Activated CD4-positive, alpha-beta T cell treated with anti-CD3 and anti-CD28 coated beads, Interleukin-2, amount 10 ng/mL, durations not matched to agents 7 days and 5 days (primary cell): ENCODE data around the gene TMEM109. TPM values are rescaled to one million over a fixed set of nuclear protein-coding genes. Genes with fewer than 3 reads are reported as not detected.
A peak's percentile ranks its signal among the peaks of the same experiment; 100 is the strongest.

Experiments used
- CTCF ChIA-PET: fragments of 350-600 bp; sonication (Branson Sonifier 250); formaldehyde crosslinking; loops from one replicate; lab custom pipeline; 2021; ENCODE audit warnings: antibody characterized with exemption; lab: Charles Lee
- POLR2A ChIA-PET: fragments of 350-600 bp; sonication (Branson Sonifier 250); formaldehyde crosslinking; loops from one replicate; lab custom pipeline; 2021; ENCODE audit warnings: antibody characterized with exemption; lab: Charles Lee
- DNase-seq: peaks from one replicate; pipeline ENCODE4 v3.0.0-alpha.2; 2020
- H3K27ac Mint-ChIP-seq: one replicate; pipeline ENCODE4 v1.8.0; 2021; ENCODE audit warnings: mild to moderate bottlenecking, moderate library complexity, mixed read lengths
- H3K27me3 Mint-ChIP-seq: one replicate; pipeline ENCODE4 v1.8.0; 2021; ENCODE audit warnings: mixed read lengths
- H3K36me3 Mint-ChIP-seq: one replicate; pipeline ENCODE4 v1.8.0; 2021; ENCODE audit warnings: low read depth, mixed read lengths
- H3K4me1 Mint-ChIP-seq: one replicate; pipeline ENCODE4 v1.8.0; 2021; ENCODE audit warnings: mixed read lengths
- H3K4me3 Mint-ChIP-seq: one replicate; pipeline ENCODE4 v1.8.0; 2021; ENCODE audit warnings: mild to moderate bottlenecking, moderate library complexity, mixed read lengths
- H3K9me3 Mint-ChIP-seq: one replicate; pipeline ENCODE4 v1.8.0; 2021; ENCODE audit warnings: mixed read lengths
- total RNA-seq, 2 experiments: library from RNA; stranded (reverse); gene quantifications; one replicate each; pipeline ENCODE4 v1.2.3, GENCODE V29; 2021

Gene TMEM109, protein sequence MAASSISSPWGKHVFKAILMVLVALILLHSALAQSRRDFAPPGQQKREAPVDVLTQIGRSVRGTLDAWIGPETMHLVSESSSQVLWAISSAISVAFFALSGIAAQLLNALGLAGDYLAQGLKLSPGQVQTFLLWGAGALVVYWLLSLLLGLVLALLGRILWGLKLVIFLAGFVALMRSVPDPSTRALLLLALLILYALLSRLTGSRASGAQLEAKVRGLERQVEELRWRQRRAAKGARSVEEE
- total RNA-seq, result 100 to 1,000 TPM; 114 to 119 TPM

DNA sequence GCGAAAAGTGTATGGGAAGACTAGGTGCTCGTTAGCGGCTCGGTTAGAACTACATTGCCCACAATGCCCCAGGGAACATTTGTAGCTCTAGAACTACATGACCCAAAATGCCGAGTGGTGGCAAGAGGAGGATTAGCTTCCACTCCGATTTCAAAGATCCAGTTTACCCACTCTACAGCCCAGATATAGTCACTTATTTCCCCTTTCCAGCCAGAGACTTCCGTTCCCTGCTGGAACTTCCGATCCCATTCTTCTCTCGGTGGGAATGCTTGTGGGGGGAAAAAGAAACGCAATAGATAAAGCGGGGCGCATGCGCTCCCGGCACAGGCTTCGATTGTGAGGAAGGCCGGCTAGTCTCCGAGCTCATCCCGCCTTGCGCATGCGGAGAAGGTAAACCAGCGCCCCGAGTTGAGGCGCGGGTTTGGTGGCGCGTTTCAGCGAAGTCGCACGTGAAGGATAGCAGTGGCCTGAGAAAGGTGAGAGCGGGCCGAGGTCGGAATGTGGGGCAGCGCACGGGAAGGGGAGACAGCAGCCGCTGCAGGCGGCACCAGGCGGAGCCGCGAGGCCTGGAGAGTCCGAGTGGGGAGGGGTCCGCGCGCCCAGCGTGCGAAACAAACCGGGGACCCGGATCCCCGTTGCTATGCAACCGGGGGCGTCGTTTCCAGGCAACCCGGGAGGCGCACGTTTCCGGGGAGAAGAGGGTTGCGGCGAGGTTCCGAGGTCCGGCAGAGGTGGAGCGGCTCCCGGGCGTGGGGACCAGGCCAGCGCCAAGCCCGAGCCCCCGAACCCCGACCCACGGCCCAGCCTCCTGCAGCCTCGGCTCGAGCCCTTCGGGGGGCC, at the start of gene TMEM109:
TMEM109 (plus strand) TSS at position 366 of the 840 bp plus-strand sequence. CDS start 5,536 bp downstream, outside the sequence.
- peaks cover 5% of the 10 kb centered on the region for H3K27me3 Mint-ChIP-seq
- DNase-seq, result peak; percentile 91
- no peaks in the 10 kb centered on the region for H3K36me3 Mint-ChIP-seq
- H3K4me3 Mint-ChIP-seq, result peak within 1 kb of the TSS; percentile 92
- peaks cover 44% of the 10 kb centered on the region for H3K4me1 Mint-ChIP-seq
- no peaks in the 10 kb centered on the region for H3K9me3 Mint-ChIP-seq
- CTCF ChIA-PET, result interaction anchor here (0.5 to 4.8 kb wide), 9 partner anchors 10 to 1289 kb away, joined by 3 to 40 read pairs (median 7); partner anchors contain the start of genes CD6 and PRPF19
- POLR2A ChIA-PET, result interaction anchor here (0.6 kb wide), 2 partner anchors 53 to 72 kb away, joined by 3 to 4 read pairs; no protein-coding TSS in a partner anchor
- H3K27ac Mint-ChIP-seq, result peak within 1 kb of the TSS; percentile 94

DNA sequence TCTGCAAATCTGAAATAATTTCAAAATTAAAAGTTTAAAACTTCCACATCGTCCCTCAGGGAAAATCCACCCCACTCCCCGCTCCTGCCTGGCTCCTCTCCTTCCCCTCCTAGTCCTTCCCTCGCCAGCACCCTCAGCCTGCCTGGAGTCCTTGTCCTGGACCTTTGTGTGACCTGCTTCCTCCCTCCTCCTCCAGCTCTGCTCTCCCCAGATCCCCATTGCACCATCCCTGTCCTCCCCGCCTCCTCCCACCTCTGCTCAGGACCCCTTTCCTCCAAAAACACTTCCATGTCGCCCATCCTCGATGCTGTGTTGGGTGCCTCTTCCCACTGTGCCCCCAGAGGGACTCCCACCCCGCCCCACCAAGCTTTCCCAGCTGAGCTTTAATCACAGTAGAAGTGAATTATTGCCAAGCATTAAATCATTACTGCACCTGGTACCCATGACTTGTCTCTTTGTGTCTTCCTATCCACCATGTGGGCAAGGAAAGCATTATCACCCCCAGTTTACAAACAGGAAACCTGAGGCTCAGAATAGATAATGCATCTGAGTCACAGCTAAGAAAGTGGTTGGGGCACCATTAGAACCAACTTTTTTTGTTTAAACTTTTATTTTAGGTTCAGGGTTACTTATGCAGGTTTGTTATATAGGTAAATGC, 49.0 kb upstream of the TMEM109 start:
- H3K4me3 Mint-ChIP-seq, result no peak overlapping the region
- peaks cover 2% of the 10 kb centered on the region for H3K27me3 Mint-ChIP-seq
- POLR2A ChIA-PET, result no interaction called here
- CTCF ChIA-PET, result interaction anchor here (0.8 to 2.6 kb wide), 6 partner anchors 9 to 34 kb away, joined by 3 to 9 read pairs (median 3); partner anchors contain the start of gene PTGDR2
- peaks cover 32% of the 10 kb centered on the region for H3K4me1 Mint-ChIP-seq
- H3K9me3 Mint-ChIP-seq, result no peaks in the 10 kb centered on the region
- no peak for DNase-seq
- H3K27ac Mint-ChIP-seq, result no peak overlapping the region
- H3K36me3 Mint-ChIP-seq, result no peaks in the 10 kb centered on the region

DNA sequence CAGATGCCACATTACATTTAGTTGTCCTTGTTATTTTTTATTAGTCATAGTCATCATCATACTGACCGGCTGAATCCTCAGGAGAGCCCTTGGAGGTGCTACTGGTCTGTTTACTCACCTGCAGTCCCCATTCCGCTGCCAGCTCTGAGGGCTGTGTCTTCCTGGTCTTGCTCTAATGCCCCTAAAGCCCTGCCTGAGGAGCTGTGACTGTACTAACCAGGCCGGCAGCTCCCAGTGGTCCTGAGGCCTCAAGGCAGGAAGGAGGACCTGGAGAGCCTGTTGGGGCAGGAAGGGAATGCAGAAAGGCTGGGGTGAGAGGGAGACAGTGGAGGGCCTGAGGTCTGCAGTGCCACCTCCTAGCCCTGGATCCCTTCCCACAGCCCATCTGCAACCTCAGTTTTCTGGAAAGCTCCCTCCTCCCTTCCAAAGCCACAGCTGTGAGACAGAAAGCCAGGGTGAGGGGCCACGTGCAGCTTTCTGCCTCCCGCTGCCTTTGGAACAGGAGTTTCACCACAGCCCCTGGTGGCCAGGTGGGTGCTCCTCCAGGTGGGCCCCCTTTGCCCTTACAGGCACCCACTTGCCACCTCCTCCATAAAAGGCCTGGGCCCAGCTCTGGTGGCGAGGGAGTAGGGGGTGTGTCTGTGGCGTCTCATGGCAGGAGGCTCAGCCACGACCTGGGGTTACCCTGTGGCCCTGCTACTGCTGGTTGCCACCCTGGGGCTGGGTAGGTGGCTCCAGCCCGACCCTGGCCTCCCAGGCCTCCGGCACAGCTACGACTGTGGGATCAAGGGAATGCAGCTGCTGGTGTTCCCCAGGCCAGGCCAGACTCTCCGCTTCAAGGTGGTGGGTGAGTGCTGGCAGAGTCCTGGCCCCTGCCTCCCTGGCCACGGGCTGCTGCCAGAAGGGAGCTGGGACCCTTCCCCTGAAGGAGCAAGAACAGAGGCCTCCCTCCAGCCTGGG, 46.8 kb upstream of the TMEM109 start, which contains the start of gene ZP1:
ZP1 (plus strand) TSS at position 632 of the 960 bp plus-strand sequence; CDS start at position 652, 20 bp downstream.
- Mint-ChIP-seq H3K27ac (peak within 1 kb of the TSS; percentile 72), H3K27me3 (peaks cover 2% of the 10 kb centered on the region), H3K9me3 (no peaks in the 10 kb centered on the region), H3K4me1 (peaks cover 49% of the 10 kb centered on the region), H3K36me3 (no peaks in the 10 kb centered on the region), H3K4me3 (no peak within 1 kb of the TSS)
- CTCF ChIA-PET, result interaction anchor here (0.6 to 2.6 kb wide), 3 partner anchors 20 to 104 kb away, joined by 3 to 9 read pairs (median 6); no protein-coding TSS in a partner anchor
- POLR2A ChIA-PET, result no interaction called here
- no peak for DNase-seq

DNA sequence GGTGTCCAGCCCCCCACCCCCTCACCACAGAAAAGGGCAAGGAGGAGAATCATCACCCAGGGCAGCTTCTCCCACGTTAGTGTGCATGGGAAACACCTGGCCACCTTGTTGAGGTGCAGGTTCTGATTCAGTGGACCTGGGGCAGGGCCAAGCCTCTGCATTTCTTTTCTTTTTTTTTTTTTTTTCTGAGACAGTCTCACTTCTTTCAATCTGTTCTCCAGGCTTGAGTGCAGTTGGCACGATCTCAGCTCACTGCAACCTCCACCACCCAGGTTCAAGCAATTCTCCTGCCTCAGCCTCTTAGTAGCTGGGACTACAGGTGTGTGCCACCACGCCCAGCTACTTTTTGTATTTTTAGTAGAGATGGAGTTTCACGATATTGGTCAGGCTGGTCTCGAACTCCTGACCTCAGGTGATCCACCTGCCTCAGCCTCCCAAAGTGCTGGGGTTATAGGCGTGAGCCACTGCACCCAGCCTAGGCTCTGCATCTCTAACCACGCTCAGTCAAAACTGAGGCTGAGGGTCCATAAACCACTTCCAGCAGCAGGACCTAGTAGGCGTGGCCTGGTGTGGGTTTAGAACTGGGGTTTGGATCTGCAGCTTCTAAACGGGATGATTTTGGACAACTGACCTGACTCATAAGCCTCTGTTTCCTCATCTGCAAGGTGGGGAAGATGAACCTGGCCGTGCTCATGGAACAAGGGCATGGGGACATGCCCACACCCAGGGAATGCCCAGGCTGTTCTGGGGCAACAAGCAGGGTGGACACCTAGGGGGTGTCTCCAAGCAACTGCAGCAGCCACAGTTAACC, 45.9 kb upstream of the TMEM109 start:
- H3K4me3 Mint-ChIP-seq, result no peak overlapping the region
- ChIA-PET CTCF (interaction anchor here (0.6 to 0.9 kb wide), 2 partner anchors 19 to 105 kb away, joined by 3 to 6 read pairs; no protein-coding TSS in a partner anchor), POLR2A (interaction anchor here (0.6 kb wide), 1 partner anchor 174 kb away, joined by 3 read pairs; no protein-coding TSS in a partner anchor)
- peaks cover 56% of the 10 kb centered on the region for H3K4me1 Mint-ChIP-seq
- no peak for DNase-seq
- H3K9me3 Mint-ChIP-seq, result no peaks in the 10 kb centered on the region
- H3K27me3 Mint-ChIP-seq, result no peaks in the 10 kb centered on the region
- H3K36me3 Mint-ChIP-seq, result no peaks in the 10 kb centered on the region
- peak overlapping the region; percentile 72 for H3K27ac Mint-ChIP-seq

DNA sequence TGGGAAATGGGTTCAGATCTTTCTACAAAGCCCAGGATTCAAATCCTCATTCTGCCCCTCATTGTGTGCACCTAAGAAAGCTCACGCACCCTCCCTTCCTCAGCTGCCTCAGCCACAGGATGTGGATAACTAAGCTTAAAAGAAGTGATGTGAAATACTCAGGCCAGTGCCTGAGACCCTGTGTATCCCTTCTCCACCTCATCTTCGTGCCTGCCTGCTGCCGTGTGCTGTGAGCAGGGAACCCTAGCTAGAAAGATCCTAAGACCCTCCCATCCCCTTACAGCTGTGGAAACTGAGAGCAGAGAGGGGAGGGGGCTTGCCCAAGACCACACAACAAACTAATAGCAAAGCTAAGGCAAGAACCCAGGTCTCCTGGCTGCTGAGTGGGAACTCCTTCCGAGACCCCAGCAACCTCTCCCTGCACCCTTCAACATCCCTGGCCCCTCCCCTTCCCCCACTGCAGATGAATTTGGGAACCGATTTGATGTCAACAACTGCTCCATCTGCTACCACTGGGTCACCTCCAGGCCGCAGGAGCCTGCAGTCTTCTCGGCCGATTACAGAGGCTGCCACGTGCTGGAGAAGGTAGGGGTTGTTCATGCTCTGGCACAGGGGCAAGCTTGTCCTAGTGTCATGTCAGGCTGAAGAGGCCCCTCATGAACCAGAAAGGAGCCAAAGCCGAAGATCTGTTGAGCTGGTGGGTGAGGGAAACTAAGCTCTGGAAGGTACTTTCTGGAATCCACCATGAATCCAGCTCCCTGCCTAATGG, 45.1 kb upstream of the TMEM109 start:
- Mint-ChIP-seq H3K9me3 (no peaks in the 10 kb centered on the region), H3K36me3 (no peaks in the 10 kb centered on the region), H3K27ac (peak overlapping the region; percentile 72), H3K4me1 (peaks cover 62% of the 10 kb centered on the region), H3K27me3 (no peaks in the 10 kb centered on the region), H3K4me3 (no peak overlapping the region)
- ChIA-PET CTCF (interaction anchor here (1.4 to 1.9 kb wide), 3 partner anchors 8 to 30 kb away, joined by 3 to 4 read pairs (median 4); no protein-coding TSS in a partner anchor), POLR2A (no interaction called here)
- DNase-seq, result no peak

DNA sequence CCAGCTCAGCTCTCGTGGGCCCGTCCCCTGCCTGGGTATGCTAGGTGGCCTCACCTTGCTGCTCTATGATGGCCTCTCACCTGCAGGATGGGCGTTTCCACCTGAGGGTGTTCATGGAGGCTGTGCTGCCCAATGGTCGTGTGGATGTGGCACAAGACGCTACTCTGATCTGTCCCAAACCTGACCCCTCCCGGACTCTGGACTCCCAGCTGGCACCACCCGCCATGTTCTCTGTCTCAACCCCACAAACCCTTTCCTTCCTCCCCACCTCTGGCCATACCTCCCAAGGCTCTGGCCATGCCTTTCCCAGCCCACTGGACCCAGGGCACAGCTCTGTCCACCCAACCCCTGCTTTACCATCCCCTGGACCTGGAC, 44.5 kb upstream of the TMEM109 start:
- ChIA-PET POLR2A (no interaction called here), CTCF (interaction anchor here (0.9 to 1.9 kb wide), 4 partner anchors 8 to 30 kb away, joined by 3 to 4 read pairs (median 4); no protein-coding TSS in a partner anchor)
- Mint-ChIP-seq H3K4me1 (peaks cover 61% of the 10 kb centered on the region), H3K27me3 (no peaks in the 10 kb centered on the region), H3K9me3 (no peaks in the 10 kb centered on the region), H3K4me3 (no peak overlapping the region), H3K27ac (peak overlapping the region; percentile 58), H3K36me3 (no peaks in the 10 kb centered on the region)
- DNase-seq, result no peak

DNA sequence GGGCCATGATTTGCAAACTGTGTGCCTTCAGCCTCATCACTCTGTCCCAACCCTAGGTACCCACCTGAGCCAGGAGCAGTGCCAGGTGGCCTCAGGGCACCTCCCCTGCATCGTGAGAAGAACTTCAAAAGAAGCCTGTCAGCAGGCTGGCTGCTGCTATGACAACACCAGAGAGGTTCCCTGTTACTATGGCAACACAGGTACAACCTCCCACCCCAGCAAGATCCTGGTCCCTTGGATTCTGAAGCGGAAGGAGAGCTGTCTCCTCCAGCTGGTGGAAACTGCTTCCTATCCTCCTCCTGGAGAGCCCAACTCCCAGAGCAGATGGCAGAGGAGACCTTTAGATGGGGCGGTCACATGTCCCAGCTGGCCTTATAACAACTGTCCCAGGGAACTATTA, 43.7 kb upstream of the TMEM109 start:
- ChIA-PET POLR2A (no interaction called here), CTCF (interaction anchor here (0.9 to 1.9 kb wide), 5 partner anchors 9 to 29 kb away, joined by 3 to 4 read pairs (median 3); no protein-coding TSS in a partner anchor)
- Mint-ChIP-seq H3K4me1 (peaks cover 55% of the 10 kb centered on the region), H3K27me3 (no peaks in the 10 kb centered on the region), H3K4me3 (no peak overlapping the region), H3K27ac (no peak overlapping the region), H3K36me3 (no peaks in the 10 kb centered on the region), H3K9me3 (no peaks in the 10 kb centered on the region)
- no peak for DNase-seq

DNA sequence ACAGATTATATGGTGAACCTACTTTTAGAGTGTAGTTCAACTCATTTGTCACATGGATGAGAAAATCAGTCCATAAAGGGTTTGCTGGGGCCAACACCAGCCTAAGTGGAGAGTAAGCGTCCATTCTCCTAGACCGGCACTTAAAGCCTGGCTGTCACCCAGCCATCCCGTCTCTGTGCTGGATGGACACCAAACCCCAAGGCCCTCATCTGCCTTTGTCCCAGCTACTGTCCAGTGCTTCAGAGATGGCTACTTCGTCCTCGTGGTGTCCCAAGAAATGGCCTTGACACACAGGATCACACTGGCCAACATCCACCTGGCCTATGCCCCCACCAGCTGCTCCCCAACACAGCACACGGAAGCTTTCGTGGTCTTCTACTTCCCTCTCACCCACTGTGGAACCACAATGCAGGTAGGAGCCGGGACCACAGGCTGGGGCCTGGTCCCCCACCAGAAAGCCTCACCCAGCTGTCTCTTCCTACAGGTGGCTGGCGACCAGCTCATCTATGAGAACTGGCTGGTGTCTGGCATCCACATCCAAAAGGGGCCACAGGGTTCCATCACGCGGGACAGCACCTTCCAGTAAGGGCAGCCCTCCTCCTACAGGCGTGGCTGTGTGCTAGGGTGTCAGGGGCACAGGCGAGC, 43.1 kb upstream of the TMEM109 start:
- no peaks in the 10 kb centered on the region for H3K27me3 Mint-ChIP-seq
- H3K4me1 Mint-ChIP-seq, result peaks cover 52% of the 10 kb centered on the region
- DNase-seq, result no peak
- H3K4me3 Mint-ChIP-seq, result no peak overlapping the region
- H3K36me3 Mint-ChIP-seq, result no peaks in the 10 kb centered on the region
- ChIA-PET POLR2A (no interaction called here), CTCF (interaction anchor here (0.6 to 2.1 kb wide), 8 partner anchors 9 to 157 kb away, joined by 3 to 9 read pairs (median 4); partner anchors contain the start of gene PTGDR2)
- H3K9me3 Mint-ChIP-seq, result no peaks in the 10 kb centered on the region
- H3K27ac Mint-ChIP-seq, result peak overlapping the region; percentile 41

DNA sequence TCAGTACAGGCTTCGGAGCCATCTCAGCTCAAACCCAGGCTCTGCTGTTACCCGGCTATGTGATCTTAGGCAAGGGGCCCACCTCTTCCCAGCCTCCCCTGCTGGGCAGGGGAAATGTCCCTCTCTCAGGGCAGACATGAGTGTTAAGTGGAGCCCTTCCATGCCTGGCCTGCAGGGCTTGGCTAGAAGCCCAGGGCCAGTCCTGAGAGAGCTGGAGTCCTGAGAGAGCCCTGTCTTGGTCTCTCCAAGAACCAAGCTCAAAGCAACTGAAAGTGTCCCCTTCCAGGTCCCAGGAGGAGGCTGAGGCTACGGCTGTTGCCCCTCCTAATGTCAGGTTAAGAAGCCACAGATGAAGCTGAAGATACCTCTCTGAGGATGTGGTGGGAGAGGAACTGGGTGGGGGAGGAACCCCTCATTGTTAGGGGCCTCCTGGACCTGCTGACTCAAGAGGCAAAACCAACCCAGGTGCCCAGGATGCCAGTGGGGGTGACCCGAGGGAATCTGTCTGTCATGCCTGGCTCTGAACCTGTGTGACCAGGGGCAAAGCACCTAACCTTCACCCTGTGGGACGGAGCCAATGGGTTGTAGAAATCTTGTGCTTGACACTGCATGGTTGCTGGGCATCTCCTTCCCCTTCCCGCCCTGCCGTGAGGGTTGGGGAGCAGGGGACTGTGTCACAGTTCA, 42.4 kb upstream of the TMEM109 start:
- CTCF ChIA-PET, result interaction anchor here (1.3 to 2.1 kb wide), 6 partner anchors 9 to 24 kb away, joined by 4 to 9 read pairs (median 4); partner anchors contain the start of gene PTGDR2
- Mint-ChIP-seq H3K4me1 (peaks cover 52% of the 10 kb centered on the region), H3K9me3 (no peaks in the 10 kb centered on the region), H3K27me3 (no peaks in the 10 kb centered on the region), H3K36me3 (no peaks in the 10 kb centered on the region), H3K4me3 (no peak overlapping the region), H3K27ac (peak overlapping the region; percentile 41)
- POLR2A ChIA-PET, result no interaction called here
- DNase-seq, result no peak
